IMR-90 (cell line): ENCODE measurements around the gene ANKRD11. TPM values are rescaled to one million over a fixed set of nuclear protein-coding genes. Genes with fewer than 3 reads are reported as not detected.

Experiments used
- ATAC-seq: fragments of 200-7000 bp; cut with Tn5 transposase; 2 replicates; pipeline ENCODE4 v1.9.1; 2020; ENCODE audit warnings: low read depth, mild to moderate bottlenecking, moderate library complexity
- BruUV-seq: library from RNA; stranded (reverse); fragments of 400-500 nt; replicated peaks from 2 replicates; lab custom pipeline; 2021; lab: Mats Ljungman, UMichigan
- CTCF ChIA-PET: fragments of 300-600 bp; formaldehyde crosslinking; extraction: SDS; loops from one replicate; lab custom pipeline; 2021; ENCODE audit warnings: antibody characterized with exemption; lab: Yijun Ruan, JAX
- POLR2A ChIA-PET: fragments of 300-600 bp; sonication (Branson Sonifier 250); formaldehyde crosslinking; loops from one replicate; lab custom pipeline; 2022; ENCODE audit warnings: antibody characterized with exemption; ENCODE audit not compliant: unreplicated experiment; lab: Charles Lee
- DNase-seq: peaks from one replicate; pipeline ENCODE4 v3.0.0; 2013
- H2AFZ ChIP-seq: replicated peaks from 2 replicates; pipeline ENCODE3; 2013; ENCODE audit warnings: low read length, mild to moderate bottlenecking; ENCODE audit not compliant: poor library complexity
- H2AK5ac ChIP-seq: 2 replicates; pipeline ENCODE4 v1.6.1; 2013; ENCODE audit warnings: low read depth, low read length, inconsistent platforms
- H2AK9ac ChIP-seq: replicated peaks from 2 replicates; pipeline ENCODE3; 2013; ENCODE audit warnings: mild to moderate bottlenecking, low read depth, low read length, moderate library complexity; ENCODE audit not compliant: poor library complexity
- H2BK120ac ChIP-seq: 2 replicates; pipeline ENCODE4 v1.6.1; 2013; ENCODE audit warnings: low read depth, low read length, inconsistent platforms
- H2BK15ac ChIP-seq: 3 replicates; pipeline ENCODE4 v1.6.1; 2013; ENCODE audit warnings: low read depth, low read length, inconsistent platforms
- H2BK20ac ChIP-seq: 2 replicates; pipeline ENCODE4 v1.6.1; 2013; ENCODE audit warnings: low read depth, mild to moderate bottlenecking, inconsistent platforms, low read length, moderate library complexity
- H2BK5ac ChIP-seq: 2 replicates; pipeline ENCODE4 v1.6.1; 2013; ENCODE audit warnings: mild to moderate bottlenecking, low read depth, low read length, inconsistent platforms; ENCODE audit not compliant: poor library complexity, severe bottlenecking
- H3K14ac ChIP-seq: replicated peaks from 2 replicates; pipeline ENCODE4 v1.6.1; 2013; ENCODE audit warnings: low read depth, low read length, inconsistent platforms
- H3K18ac ChIP-seq: 2 replicates; pipeline ENCODE4 v1.6.1; 2013; ENCODE audit warnings: low read depth, low read length, control low read depth
- H3K23ac ChIP-seq: 2 replicates; pipeline ENCODE4 v1.6.1; 2013; ENCODE audit warnings: low read depth, low read length, inconsistent platforms
- H3K27ac ChIP-seq: 2 replicates; pipeline ENCODE4 v1.5.1; 2013; ENCODE audit warnings: mild to moderate bottlenecking, control low read depth, low read length; ENCODE audit not compliant: insufficient read depth
- H3K27me3 ChIP-seq: 2 replicates; pipeline ENCODE4 v1.6.1; 2013; ENCODE audit warnings: low read length; ENCODE audit not compliant: control insufficient read depth, insufficient read depth
- H3K36me3 ChIP-seq: 2 replicates; pipeline ENCODE4 v1.6.1; 2013; ENCODE audit warnings: low read length, mixed read lengths; ENCODE audit not compliant: control insufficient read depth, insufficient read depth
- H3K4ac ChIP-seq: 2 replicates; pipeline ENCODE4 v1.6.1; 2013; ENCODE audit warnings: low read depth, low read length, inconsistent platforms
- H3K4me1 ChIP-seq: 2 replicates; pipeline ENCODE4 v1.6.1; 2013; ENCODE audit warnings: low read length, mixed read lengths; ENCODE audit not compliant: control insufficient read depth, insufficient read depth
- H3K4me2 ChIP-seq: 2 replicates; pipeline ENCODE4 v1.6.1; 2013; ENCODE audit warnings: low read depth, mild to moderate bottlenecking, control low read depth, low read length, moderate library complexity
- H3K4me3 ChIP-seq: 2 replicates; pipeline ENCODE4 v1.5.1; 2013; ENCODE audit warnings: low read depth, mild to moderate bottlenecking, control low read depth, low read length, moderate library complexity; ENCODE audit not compliant: insufficient read depth
- H3K56ac ChIP-seq: 2 replicates; pipeline ENCODE4 v1.6.1; 2013; ENCODE audit warnings: low read length, inconsistent platforms; ENCODE audit not compliant: insufficient read depth; ENCODE audit errors: extremely low read depth
- H3K79me1 ChIP-seq, 2 experiments: 2 replicates each; pipeline ENCODE4 v1.6.1; 2013; ENCODE audit warnings: low read length in 2 of 2, inconsistent platforms in 1 of 2, low read depth in 1 of 2
- H3K9ac ChIP-seq: 2 replicates; pipeline ENCODE4 v1.6.1; 2013; ENCODE audit warnings: low read depth, low read length, control low read depth
- H3K9me1 ChIP-seq: 2 replicates; pipeline ENCODE4 v1.6.1; 2013; ENCODE audit warnings: low read length, inconsistent platforms; ENCODE audit not compliant: insufficient read depth
- H3K9me3 ChIP-seq: 2 replicates; pipeline ENCODE4 v1.6.1; 2013; ENCODE audit warnings: low read length; ENCODE audit not compliant: control insufficient read depth, insufficient read depth
- H4K20me1 ChIP-seq: 2 replicates; pipeline ENCODE4 v1.6.1; 2013; ENCODE audit warnings: low read length, inconsistent platforms; ENCODE audit not compliant: insufficient read depth
- H4K5ac ChIP-seq: 2 replicates; pipeline ENCODE4 v1.6.1; 2013; ENCODE audit warnings: mild to moderate bottlenecking, low read depth, low read length, control low read depth
- H4K8ac ChIP-seq, 2 experiments: 2 replicates each; pipeline ENCODE4 v1.6.1; 2013; ENCODE audit warnings: low read depth in 2 of 2, low read length in 2 of 2, control low read depth in 1 of 2, inconsistent platforms in 1 of 2
- H4K91ac ChIP-seq: 2 replicates; pipeline ENCODE4 v1.6.1; 2013; ENCODE audit warnings: low read depth, low read length, inconsistent platforms; ENCODE audit not compliant: insufficient read depth
- BHLHE40 ChIP-seq: fragments of 150-350 bp; IDR thresholded peaks from 2 replicates; pipeline ENCODE4 v1.6.1; 2016; ENCODE audit warnings: mild to moderate bottlenecking, low read depth, low read length
- CEBPB ChIP-seq: IDR thresholded peaks from 2 replicates; pipeline ENCODE4 v1.6.1; 2012; ENCODE audit warnings: low read depth, low read length, improper control_type of control experiment
- CHD1 ChIP-seq: IDR thresholded peaks from 2 replicates; pipeline ENCODE4 v1.6.1; 2012; ENCODE audit warnings: low read depth, low read length, improper control_type of control experiment
- FOS ChIP-seq: fragments of 150-350 bp; IDR thresholded peaks from 2 replicates; pipeline ENCODE4 v1.6.1; 2016; ENCODE audit warnings: low read depth, low read length
- MAFK ChIP-seq: IDR thresholded peaks from 2 replicates; pipeline ENCODE4 v1.6.1; 2012; ENCODE audit warnings: low read depth, low read length, improper control_type of control experiment
- MAZ ChIP-seq: IDR thresholded peaks from 2 replicates; pipeline ENCODE4 v1.6.1; 2012; ENCODE audit warnings: low read depth, mild to moderate bottlenecking, low read length, improper control_type of control experiment, moderate library complexity, borderline replicate concordance
- MXI1 ChIP-seq: IDR thresholded peaks from 2 replicates; pipeline ENCODE4 v1.6.1; 2012; ENCODE audit warnings: low read depth, mild to moderate bottlenecking, low read length, moderate library complexity, borderline replicate concordance
- NFE2L2 ChIP-seq: fragments of 150-350 bp; IDR thresholded peaks from 2 replicates; pipeline ENCODE4 v1.6.1; 2016; ENCODE audit warnings: low read depth, mild to moderate bottlenecking, low read length
- POLR2A ChIP-seq: IDR thresholded peaks from 2 replicates; pipeline ENCODE4 v1.6.1; 2012; ENCODE audit warnings: mild to moderate bottlenecking, low read depth, low read length
- RAD21 ChIP-seq: IDR thresholded peaks from 2 replicates; pipeline ENCODE4 v1.6.1; 2012; ENCODE audit warnings: low read length, improper control_type of control experiment
- RCOR1 ChIP-seq: IDR thresholded peaks from 2 replicates; pipeline ENCODE4 v1.6.1; 2012; ENCODE audit warnings: mild to moderate bottlenecking, low read length, improper control_type of control experiment; ENCODE audit not compliant: insufficient replicate concordance
- RFX5 ChIP-seq: IDR thresholded peaks from 2 replicates; pipeline ENCODE4 v1.8.0; 2012; ENCODE audit warnings: low read depth, mild to moderate bottlenecking, low read length, moderate library complexity
- SMC3 ChIP-seq: fragments of 150-350 bp; IDR thresholded peaks from 2 replicates; pipeline ENCODE4 v1.6.1; 2016; ENCODE audit warnings: low read depth, mild to moderate bottlenecking, antibody characterized with exemption, low read length, moderate library complexity
- WGBS, 2 experiments: methylation state at CpG; one replicate each; pipeline versions ENCODE4 v1.1.5 to v1.1.7; 2013; ENCODE audit warnings: missing lambda C conversion rate in 2 of 2; ENCODE audit not compliant: insufficient read length in 1 of 2; ENCODE audit errors: extremely low coverage in 2 of 2; 5-methylcytosine and 5-hydroxymethylcytosine counted together
- dilution Hi-C: fragments of 300-500 bp; cut with HindIII; formaldehyde crosslinking; loops from one replicate; pipeline ENCODE4 v1.14.3; 2018; ENCODE audit warnings: low sequenced_read_pairs; ENCODE audit not compliant: unreplicated experiment
- in situ Hi-C: fragments of 300-500 bp; cut with MboI; formaldehyde crosslinking; loops from 3 replicates; pipeline ENCODE4 v1.14.3; 2019; ENCODE audit warnings: low sequenced_read_pairs, inconsistent platforms, mixed read lengths
- intact Hi-C: fragments of 100-400 bp; cut with micrococcal nuclease; formaldehyde crosslinking; loops from 2 replicates; pipeline ENCODE4 v1.10.0; 2022
- polyA plus RNA-seq, 3 experiments: library from polyadenylated mRNA; depleted of rRNA; stranded (reverse); fragments of >200 nt; gene quantifications; 2 replicates each; pipeline ENCODE4 v1.2.3, GENCODE V29; 2012; ENCODE audit warnings: low replicate concordance in 1 of 3
- total RNA-seq: library from RNA; depleted of rRNA; stranded (reverse); fragments of >200 nt; gene quantifications from 2 replicates; pipeline ENCODE4 v1.2.3, GENCODE V29; 2012
- TF ChIP-seq, protein P1 (sequence below): fragments of 150-350 bp; IDR thresholded peaks from 2 replicates; pipeline ENCODE4 v1.6.1; 2017; ENCODE audit warnings: mild to moderate bottlenecking, antibody characterized with exemption, low read length, low read depth
- TF ChIP-seq, protein P2 (sequence below): fragments of 150-350 bp; IDR thresholded peaks from 2 replicates; pipeline ENCODE4 v1.6.1; 2016; ENCODE audit warnings: low read depth, mild to moderate bottlenecking, low read length, moderate library complexity, borderline replicate concordance
- TF ChIP-seq, protein P3 (sequence below): conservative IDR thresholded peaks from 2 replicates; pipeline ENCODE4 v1.5.1; 2012; ENCODE audit warnings: mild to moderate bottlenecking, low read depth, low read length, improper control_type of control experiment

The ANKRD11 gene
- total and polyA plus RNA-seq, 2 of the 4 experiments (the other 2 are of a cell fraction), result 46.8 to 71.9 TPM

DNA sequence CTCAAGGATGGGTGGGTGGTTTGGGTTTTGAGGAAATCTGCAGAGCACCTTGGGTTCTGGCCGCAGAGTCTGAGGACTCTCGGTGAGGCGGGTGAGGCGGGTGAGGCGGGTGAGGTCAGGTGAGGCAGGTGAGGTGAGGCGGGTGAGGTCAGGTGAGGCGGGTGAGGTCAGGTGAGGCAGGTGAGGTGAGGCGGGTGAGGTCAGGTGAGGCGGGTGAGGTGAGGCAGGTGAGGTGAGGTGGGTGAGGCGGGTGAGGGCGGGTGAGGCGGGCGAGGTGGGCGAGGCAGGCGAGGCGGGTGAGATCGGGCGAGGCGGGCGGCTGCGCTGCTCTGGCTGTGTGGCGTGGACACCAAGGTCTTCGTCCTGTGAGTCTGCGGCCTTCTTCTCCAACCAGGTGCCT, 46.0 kb upstream of the ANKRD11 start:
- Histone ChIP-seq H3K56ac (no peak overlapping the region), H3K9me1 (0 out of 2 replicates have a peak, but pooled peaks cover 3% of the 10 kb centered on the region), H3K4ac (no peak overlapping the region), H3K18ac (no peak overlapping the region), H2BK5ac (no peak overlapping the region), H2BK20ac (no peak overlapping the region), H2BK15ac (no peak overlapping the region), H3K4me2 (no peak overlapping the region), H2AFZ (no peak overlapping the region), H4K20me1 (peaks cover 30% of the 10 kb centered on the region), H3K23ac (no peak overlapping the region), H4K5ac (no peak overlapping the region), H2AK5ac (no peak overlapping the region), H2BK120ac (no peak overlapping the region), H2AK9ac (no peak overlapping the region), H3K36me3 (peaks cover 71% of the 10 kb centered on the region), H3K27ac (no peak overlapping the region), H3K27me3 (no peaks in the 10 kb centered on the region), H3K4me3 (no peak overlapping the region), H3K9ac (no peak overlapping the region), H3K9me3 (no peaks in the 10 kb centered on the region), H3K14ac (no peak overlapping the region), H4K8ac (no peak overlapping the region), H3K79me1 (peaks cover 23 to 64% of the 10 kb centered on the region in 2 experiments; a peak in 3 of 4 replicates), H3K4me1 (no peaks in the 10 kb centered on the region), H4K91ac (no peak overlapping the region)
- dilution Hi-C loops (no loop called here), in situ Hi-C loops (no loop called here), intact Hi-C loops (no loop called here)
- DNase-seq (no peak), ATAC-seq (no peak)
- ChIA-PET CTCF (no interaction called here), POLR2A (no interaction called here)
- TF ChIP-seq, protein P1, sequence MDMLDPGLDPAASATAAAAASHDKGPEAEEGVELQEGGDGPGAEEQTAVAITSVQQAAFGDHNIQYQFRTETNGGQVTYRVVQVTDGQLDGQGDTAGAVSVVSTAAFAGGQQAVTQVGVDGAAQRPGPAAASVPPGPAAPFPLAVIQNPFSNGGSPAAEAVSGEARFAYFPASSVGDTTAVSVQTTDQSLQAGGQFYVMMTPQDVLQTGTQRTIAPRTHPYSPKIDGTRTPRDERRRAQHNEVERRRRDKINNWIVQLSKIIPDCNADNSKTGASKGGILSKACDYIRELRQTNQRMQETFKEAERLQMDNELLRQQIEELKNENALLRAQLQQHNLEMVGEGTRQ, result no peak
- TF ChIP-seq FOS, result no peak
- TF ChIP-seq POLR2A, result no peak
- no peak for TF ChIP-seq RAD21
- no peak for TF ChIP-seq MAFK
- no peak for TF ChIP-seq NFE2L2
- no peak for TF ChIP-seq CEBPB
- no peak for TF ChIP-seq BHLHE40
- TF ChIP-seq RFX5, result no peak
- no peak for TF ChIP-seq CHD1
- TF ChIP-seq, protein P2, sequence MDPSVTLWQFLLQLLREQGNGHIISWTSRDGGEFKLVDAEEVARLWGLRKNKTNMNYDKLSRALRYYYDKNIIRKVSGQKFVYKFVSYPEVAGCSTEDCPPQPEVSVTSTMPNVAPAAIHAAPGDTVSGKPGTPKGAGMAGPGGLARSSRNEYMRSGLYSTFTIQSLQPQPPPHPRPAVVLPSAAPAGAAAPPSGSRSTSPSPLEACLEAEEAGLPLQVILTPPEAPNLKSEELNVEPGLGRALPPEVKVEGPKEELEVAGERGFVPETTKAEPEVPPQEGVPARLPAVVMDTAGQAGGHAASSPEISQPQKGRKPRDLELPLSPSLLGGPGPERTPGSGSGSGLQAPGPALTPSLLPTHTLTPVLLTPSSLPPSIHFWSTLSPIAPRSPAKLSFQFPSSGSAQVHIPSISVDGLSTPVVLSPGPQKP, result no peak
- TF ChIP-seq, protein P3, sequence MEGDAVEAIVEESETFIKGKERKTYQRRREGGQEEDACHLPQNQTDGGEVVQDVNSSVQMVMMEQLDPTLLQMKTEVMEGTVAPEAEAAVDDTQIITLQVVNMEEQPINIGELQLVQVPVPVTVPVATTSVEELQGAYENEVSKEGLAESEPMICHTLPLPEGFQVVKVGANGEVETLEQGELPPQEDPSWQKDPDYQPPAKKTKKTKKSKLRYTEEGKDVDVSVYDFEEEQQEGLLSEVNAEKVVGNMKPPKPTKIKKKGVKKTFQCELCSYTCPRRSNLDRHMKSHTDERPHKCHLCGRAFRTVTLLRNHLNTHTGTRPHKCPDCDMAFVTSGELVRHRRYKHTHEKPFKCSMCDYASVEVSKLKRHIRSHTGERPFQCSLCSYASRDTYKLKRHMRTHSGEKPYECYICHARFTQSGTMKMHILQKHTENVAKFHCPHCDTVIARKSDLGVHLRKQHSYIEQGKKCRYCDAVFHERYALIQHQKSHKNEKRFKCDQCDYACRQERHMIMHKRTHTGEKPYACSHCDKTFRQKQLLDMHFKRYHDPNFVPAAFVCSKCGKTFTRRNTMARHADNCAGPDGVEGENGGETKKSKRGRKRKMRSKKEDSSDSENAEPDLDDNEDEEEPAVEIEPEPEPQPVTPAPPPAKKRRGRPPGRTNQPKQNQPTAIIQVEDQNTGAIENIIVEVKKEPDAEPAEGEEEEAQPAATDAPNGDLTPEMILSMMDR, result no peak
- no peak for TF ChIP-seq RCOR1
- no peak for TF ChIP-seq SMC3
- no peak for TF ChIP-seq MAZ
- TF ChIP-seq MXI1, result no peak
- BruUV-seq, result no TSS peak
- WGBS, 2 experiments, result 96% methylated on average over 10 of the region's 24 CpGs; no CpG with 5 or more reads in 1 of the 2 experiments
